Stimulated activated CD8-positive, alpha-beta memory T cell treated with anti-CD3 and anti-CD28 coated beads, Interleukin-7, amount 100 ng/mL, for 48 hours (primary cell): ENCODE data around the gene NHP2.

Experiments
- DNase-seq, 2 donors: peaks; one replicate each; pipeline ENCODE4 v3.0.0-alpha.2; 2020; ENCODE audit warnings: low read depth in 1 of 2; ENCODE audit errors: extremely low read depth in 1 of 2

NHP2 gene

DNA sequence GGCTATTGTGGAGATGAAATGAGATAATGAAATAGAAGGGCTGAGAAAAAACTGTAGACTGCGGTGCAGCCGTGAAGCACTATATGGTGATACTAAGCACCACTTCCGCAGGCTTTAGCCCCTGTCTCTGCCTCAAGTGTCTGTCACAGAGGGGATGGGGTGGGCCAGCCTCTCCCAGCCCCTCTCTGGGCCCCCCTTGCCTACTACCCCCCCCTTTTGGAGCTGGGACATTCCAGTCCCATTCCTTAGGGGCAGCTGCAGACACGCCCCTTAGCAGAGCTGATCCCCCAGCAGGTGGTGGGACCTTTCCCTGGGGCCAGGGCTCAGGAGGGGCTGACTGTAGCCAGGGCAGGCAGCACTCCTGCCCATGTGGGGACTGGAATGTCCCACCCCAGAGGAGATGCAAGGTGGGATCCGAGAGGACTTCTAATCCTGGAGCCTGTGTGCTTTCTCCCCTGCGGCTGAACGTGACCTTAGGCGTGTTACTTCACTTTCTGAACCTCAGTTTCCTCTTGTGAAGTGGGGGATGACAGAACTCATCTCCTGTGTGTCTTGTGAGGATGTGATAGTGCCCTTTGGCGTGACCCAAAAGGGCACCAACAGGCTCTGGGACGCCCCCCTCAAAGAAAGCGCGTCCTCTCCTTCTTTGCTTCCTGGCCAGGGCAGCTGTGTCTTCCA is 38.4 kb downstream of the NHP2 start:
- no peak for DNase-seq

DNA sequence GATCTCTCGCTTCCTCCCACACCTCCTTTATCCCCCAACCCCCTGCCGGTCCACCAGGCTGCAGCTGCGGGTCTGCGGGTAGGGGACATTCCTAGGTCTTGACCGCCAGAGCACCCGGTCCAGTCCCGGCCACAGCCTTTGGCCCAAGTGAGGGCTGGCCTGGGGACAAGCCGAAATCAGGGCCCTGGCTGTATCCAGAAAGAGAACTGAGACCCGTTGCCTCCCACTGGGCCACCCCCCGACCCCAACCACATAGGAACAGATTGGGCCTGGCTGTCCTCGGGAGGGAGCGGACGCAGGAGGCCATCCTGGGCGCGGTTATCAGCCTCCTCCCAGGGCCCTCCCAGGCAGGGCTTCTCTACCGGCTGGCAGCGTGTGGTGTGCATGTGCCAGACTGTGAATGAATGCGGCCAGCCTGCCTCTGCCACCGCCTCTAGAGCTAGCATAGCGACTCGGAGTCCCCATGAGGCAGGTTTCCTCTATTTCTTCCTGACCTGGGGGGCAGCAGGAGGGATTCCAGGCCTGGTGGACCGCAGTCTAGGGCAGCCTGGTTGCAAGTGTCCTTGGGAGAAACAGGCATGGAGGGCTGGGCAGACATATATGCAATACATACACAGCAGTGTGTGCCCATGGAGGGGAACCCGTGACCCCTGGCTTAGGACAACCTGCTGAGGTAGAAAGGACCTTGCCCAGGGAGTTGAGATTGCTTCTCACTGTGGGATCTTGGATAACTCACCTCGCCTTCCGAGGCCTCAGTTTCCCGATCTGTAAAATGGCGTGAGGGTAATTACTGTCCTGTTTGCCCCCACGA is 39.2 kb downstream of the NHP2 start:
- DNase-seq = no peak

DNA sequence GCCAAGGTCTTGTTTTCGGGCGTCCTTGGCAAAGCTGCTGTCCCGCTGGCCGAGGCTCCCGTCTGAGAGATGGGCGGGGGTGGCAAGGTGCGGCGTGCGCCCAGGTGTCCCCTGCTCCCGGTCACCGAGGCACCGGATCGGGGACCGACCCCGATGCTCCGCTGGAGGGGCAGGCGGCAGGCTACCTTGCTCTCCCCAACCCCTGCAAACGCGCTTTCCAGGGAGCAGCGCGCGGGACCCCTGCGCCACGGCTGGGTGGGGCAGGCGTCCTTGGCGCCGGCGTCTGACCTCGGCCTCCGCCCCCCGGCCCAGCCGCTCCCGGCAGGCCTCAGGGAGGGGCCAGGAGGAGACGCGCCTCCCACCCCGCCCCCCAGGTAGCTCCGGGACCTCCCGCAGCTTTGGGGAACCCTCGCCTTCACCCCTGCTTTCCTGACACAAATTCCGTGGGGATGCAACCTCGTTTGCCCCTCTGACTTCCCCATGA is 39.8 kb downstream of the NHP2 start:
- DNase-seq = no peak

DNA sequence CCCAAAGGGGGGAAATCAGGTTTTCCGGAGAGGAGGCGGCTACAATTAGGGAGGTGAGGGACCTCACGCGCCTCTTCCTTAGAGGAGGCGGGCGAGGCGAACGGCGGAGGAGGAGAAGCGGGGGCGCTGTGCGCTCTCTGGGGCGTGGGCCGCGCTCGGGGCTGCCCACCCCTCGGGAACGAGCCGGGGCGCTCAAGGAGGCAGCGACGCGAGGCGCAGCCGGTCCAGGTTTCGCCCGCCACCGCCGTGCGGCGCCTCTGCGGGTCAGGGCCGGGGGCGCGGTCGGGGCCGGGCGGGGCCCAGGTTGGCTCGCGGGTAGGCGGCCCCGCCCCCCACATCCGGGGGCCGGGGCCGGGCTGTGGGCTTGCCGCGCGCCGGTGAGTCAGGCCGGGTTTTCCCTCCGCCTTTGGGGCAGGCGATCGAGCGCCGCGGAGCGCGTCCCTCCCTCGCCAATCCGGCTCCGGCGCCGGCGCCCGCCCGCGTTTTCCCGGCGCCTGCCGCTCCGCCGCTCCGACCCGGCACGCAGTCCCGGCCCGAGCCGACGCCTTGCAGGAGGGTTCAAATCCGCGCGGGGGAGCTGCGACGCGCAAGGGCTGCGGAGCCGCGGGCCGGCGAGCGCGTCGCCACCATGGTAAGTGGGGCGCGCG is 40.4 kb downstream of the NHP2 start, which contains the start of gene N4BP3:
Gene N4BP3, plus strand, starts transcription at position 392 of the 647 bp plus-strand sequence. CDS start 6,052 bp downstream, outside the sequence.
- peak; percentile 77 to 78 for DNase-seq

DNA sequence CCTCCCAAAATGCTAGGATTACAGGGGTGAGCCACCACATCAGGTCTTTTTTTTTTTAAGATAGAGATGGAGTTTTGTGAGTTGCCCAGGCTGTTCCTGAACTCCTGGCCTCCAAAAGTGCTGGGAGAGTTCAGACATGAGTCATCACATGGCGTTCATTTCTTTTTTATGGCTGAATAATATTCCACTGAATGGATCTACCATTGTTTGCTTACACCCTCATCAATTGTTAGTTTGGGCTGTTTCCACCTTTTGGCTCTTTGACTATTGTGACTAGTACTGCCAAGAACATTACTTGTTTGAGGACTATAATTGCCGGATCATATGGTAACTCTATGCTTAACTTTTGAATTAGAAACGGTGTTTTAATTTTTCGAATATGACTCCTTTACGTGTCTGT is 41.1 kb downstream of the NHP2 start:
- DNase-seq = no peak

DNA sequence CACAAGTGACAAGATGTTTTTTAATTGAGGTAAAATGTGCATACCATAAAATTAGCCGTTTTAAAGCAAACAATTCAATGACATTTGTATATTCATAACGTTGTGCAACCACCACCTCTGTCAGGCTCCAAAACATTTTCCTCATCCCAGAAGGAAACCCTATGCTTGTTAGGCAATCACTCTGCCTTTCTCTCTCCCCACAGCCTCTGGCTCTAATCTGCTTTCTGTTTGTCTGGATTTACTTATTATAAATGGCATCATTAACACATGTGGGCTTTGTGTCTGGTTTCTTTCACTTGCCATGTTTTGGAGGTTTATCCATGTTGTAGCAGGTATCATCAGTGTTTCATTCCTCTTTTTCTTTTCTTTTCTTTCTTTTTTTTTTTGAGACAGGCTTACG is 41.8 kb downstream of the NHP2 start:
- DNase-seq = no peak

DNA sequence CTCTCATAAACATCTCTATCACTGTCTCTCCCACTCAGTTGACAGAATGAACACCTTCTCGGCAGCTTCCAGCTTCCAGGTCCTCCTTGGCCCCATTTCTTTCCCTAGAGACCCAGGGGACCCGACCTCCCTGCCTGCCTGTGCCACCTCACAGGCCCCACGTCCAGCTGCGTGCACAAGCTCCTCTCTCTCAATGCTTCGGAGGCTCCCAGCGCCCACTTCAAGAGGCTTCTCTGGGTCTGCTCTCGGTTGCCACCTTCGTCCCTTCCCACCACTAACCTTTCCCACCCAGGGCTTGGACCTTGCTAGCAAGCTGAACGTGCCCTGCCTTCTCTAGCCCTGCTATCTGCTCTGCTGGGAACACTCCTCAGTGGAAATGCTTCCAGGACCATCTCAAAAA is 43.2 kb downstream of the NHP2 start:
- no peak for DNase-seq

DNA sequence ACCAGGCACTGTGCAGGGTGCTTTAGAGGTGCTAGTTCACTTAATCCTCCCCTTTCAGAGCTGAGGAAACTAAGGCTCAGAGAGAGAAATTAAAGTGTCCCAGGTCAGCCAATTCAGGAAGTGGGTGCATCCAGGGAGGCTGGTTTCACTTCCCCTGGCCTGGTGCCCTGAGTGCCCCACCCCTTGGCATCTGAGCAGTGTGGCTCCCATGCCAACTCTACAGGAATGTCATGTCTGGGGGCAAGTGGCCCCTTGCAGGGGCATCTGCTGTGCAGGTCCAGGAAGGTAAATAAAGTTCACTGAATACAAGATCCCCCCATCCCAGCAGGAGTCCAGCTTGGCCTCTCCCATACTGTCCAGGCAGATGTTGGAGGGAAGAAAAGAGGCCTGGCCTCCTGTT is 44.7 kb downstream of the NHP2 start:
- DNase-seq = no peak

DNA sequence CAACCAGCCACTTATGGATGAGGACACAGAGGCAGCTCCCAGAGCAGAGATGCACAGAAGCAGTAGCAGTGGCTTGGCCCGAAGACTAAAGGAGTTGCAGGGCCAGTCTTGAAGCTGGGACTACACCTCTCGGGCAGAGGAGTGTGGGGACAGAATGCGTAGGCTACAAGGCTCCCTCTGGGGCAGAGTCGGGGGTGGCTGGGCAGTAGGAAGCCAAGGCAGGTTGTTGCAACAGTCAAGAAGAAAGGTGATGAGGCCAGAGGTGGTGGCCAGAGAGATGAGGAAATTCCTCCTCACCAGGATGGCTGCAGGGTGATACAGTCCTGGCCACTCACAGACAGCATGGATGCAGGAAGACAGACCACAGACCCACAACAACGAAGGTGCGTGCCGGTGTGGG is 45.2 kb downstream of the NHP2 start:
- DNase-seq = no peak

DNA sequence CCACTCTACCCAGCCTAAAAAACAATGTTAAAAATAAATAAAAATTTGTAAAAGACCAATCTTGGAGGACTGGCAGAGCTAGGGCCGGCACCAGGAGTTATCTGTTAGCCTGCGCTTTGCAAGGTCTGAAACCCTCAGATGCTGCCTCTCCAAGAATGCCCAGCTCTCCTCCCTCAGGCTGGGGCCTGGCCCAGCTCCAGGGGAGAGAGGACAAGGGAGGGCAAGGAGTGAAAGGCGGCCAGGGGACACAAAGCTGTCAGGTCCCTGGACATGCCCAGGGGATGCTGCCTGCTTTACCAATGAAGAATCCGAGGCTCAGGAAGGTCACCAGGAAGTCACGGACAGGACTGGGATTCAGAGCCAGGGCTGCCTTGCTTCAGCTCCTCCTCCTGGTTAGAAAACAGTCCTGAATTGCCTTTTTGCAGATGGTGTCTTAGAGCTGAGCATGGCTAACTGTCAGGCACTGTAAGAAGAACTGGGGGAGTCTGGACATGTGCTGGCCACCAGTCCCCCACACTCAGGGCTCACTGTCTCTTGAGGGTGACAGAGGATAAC is 45.9 kb downstream of the NHP2 start:
- DNase-seq = no peak

DNA sequence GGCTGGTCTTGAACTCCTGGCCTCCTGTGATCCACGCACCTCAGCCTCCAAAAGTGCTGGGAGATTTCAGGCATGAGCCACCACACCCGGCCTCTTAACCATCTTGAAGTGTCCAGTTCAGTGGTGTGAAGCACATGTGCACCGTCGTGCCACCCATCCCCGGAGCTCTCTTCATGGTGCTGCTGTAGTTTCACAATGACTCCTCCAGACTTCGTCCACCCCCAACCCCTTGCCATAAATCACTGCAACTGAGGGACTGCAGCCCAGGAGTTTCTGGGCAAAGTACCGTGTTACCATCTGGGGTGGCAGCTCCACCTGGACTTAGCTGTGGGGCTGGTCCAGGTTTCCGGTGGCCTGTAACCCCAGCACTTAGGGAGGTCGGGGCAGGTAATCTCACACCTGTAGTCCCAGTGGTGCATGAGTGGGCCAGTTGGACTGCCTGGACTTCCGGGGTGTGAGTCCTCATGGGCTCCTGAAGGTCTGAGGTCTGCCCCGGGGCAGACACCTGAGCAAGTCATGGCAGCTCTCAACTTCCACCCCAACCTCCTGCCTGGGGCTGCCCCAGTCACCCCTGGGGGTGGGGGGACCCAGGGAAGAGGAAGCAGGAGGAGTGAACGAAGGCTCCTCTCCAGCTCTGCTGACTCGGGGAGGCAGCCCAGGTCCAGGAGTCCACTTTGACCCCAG is 47.0 kb downstream of the NHP2 start:
- no peak for DNase-seq

DNA sequence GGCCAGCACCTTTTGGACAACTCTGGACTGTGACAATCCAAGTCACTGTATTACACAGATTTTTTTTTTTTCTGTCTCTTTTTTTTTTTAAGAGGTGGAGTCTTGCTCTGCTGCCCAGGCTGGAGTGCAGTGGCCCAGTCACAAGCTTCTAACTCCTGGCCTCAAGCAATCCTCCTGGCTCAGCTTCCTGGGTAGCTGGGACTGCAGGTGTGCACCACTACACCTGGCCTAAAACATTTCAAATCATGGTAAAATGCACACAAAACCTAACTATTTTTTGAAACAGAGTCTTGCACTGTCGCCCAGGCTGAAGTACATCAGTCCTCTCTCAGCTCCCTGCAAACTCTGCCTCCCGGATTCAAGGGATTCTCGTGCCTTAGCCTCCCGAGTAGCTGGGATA is 47.6 kb downstream of the NHP2 start:
- DNase-seq = no peak

DNA sequence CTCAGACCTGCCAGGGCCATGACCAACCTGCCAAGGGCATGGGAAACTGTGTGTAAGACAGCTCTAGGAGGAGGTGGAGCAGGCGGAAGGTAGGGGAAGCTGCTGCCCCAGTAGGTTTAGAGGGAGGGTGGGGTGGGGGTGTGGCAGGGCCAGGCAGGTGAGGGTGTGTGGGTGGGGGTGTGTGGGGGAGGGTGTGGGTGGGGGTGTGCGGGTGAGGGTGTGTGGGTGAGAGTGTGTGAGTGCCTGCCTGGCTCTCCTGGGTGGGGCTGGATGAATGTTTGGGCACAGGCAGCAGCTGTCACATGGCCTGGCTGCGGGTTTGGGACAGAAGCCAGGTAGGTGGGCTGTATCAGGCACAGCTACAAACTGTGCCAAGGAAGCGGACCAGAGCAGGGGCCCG is 49.2 kb downstream of the NHP2 start:
- DNase-seq = no peak

DNA sequence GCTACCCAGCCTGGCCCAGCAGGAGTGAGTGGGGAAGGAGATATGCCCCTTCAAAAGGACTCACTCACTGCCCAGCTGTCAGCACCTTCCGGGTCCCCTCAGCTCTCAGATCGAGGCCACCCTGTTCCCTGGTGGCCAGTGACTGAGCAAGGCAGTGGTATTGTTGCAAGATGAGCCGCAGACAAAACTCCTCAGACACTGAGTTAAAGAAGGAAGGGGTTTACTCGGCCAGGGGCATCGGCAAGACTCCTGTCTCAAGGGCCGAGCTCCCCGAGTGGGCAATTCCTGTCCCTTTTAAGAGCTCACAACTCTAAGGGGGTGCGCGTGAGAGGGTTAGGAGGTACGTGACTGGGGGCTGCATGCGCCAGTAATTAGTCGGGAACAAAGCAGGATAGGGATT is 50.1 kb downstream of the NHP2 start:
- no peak for DNase-seq
